ENCODE data around the gene BCO2. TPM values are rescaled to one million over a fixed set of nuclear protein-coding genes. Genes with fewer than 3 reads are reported as not detected.

Gene BCO2, protein sequence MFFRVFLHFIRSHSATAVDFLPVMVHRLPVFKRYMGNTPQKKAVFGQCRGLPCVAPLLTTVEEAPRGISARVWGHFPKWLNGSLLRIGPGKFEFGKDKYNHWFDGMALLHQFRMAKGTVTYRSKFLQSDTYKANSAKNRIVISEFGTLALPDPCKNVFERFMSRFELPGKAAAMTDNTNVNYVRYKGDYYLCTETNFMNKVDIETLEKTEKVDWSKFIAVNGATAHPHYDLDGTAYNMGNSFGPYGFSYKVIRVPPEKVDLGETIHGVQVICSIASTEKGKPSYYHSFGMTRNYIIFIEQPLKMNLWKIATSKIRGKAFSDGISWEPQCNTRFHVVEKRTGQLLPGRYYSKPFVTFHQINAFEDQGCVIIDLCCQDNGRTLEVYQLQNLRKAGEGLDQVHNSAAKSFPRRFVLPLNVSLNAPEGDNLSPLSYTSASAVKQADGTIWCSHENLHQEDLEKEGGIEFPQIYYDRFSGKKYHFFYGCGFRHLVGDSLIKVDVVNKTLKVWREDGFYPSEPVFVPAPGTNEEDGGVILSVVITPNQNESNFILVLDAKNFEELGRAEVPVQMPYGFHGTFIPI
- 1.1 and 1.2 TPM in 2 replicates for total RNA-seq

GRCh38 chr11:112174789-112175598, at the start of gene BCO2:
TSS of gene BCO2 (plus strand) at chr11:112175512. CDS start at chr11:112175602, 90 bp downstream.

GRCh38 chr11:112163875-112164685, 11.2 kb upstream of the BCO2 start, which contains the start of gene IL18:
TSS of gene IL18 (minus strand) at chr11:112164094. CDS start at chr11:112155053, 9,041 bp downstream.

GRCh38 chr11:112167145-112167544, 8.2 kb upstream of the BCO2 start, which contains the start of gene TEX12:
TSS of gene TEX12 (plus strand) at chr11:112167372. CDS start at chr11:112169269, 1,897 bp downstream.

DNA sequence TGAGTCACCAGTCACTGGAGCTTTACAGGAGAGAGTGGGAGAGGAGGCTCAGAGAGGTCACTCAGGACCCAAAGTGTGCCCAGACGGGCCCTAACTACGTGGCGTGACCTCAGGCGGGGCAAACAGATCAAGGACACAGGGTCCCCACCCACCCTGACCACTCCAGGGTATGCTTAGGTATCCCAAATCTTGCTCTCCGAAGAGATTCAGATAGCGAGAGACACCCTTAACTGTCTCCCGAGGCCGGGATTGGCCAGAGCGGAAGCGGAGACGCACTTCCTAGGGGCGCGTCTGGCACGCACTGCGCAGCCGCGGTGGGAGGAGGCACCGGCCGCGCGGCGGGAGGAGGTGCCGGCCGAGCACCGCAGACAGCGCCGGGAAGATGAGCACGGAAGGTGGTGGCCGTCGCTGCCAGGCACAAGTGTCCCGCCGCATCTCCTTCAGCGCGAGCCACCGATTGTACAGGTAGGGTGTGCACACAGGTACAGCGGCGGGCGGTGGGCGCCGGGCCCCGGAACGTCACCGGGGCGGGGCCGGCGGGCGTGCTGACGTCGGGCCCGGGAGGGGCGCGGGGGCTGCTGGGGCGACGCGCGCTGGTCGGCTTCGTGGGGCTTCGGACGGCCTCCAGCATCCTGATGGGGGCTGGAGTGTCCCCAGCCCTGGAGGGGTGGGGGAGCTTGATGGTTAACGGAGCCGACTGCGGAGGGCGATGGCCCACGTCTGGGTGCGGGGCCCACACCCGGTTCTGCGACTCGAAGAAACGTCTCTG, 50.9 kb downstream of the BCO2 start, which contains the start of gene PTS:
TSS of gene PTS (plus strand) at position 367 of the 769 bp plus-strand sequence. CDS start at position 383, 16 bp downstream.

GRCh38 chr11:112260490-112260889, 85.2 kb downstream of the BCO2 start, which contains the start of gene PLET1:
TSS of gene PLET1 (minus strand) at chr11:112260860. CDS start at chr11:112260589, 271 bp downstream.

Other genes starting within 250 kb of the BCO2 start
- 24.3 and 38.4 TPM in 2 replicates for gene DIXDC1, start 238.2 kb upstream of the BCO2 start, total RNA-seq
- 34.5 and 35.3 TPM in 2 replicates for gene DLAT, start 150.1 kb upstream of the BCO2 start, total RNA-seq
- 1.3 and 2.4 TPM in 2 replicates for gene PIH1D2, start 101.5 kb upstream of the BCO2 start, total RNA-seq
- gene NKAPD1, start 101.2 kb upstream of the BCO2 start, total RNA-seq: 18.0 and 18.7 TPM in 2 replicates
- gene TIMM8B, start 88.8 kb upstream of the BCO2 start, total RNA-seq: 68.2 and 94.1 TPM in 2 replicates
- 146 and 153 TPM in 2 replicates for gene SDHD, start 88.6 kb upstream of the BCO2 start, total RNA-seq
- 0.12 TPM in 1 of 2 replicates, not detected in the other for gene IL18, start 11.4 kb upstream of the BCO2 start, total RNA-seq
- gene TEX12, start 8.1 kb upstream of the BCO2 start, total RNA-seq: 0.12 and 0.13 TPM in 2 replicates
- 47.1 and 52.3 TPM in 2 replicates for gene PTS, start 50.9 kb downstream of the BCO2 start, total RNA-seq
- not detected in 2 replicates for gene PLET1, start 85.3 kb downstream of the BCO2 start, total RNA-seq

Measured in aortic smooth muscle cell (primary cell).